ENCODE measurements around the gene CC2D2B.
"Not testable (repeated sequence)": the region's sequence is repeated elsewhere in the genome, so short reads cannot be mapped to it uniquely, and the experiment has no call there.

CC2D2B gene

GRCh38 chr10:96022739-96023138 is 115.0 kb downstream of the CC2D2B start:
- DNase-seq, result no peak

DNA sequence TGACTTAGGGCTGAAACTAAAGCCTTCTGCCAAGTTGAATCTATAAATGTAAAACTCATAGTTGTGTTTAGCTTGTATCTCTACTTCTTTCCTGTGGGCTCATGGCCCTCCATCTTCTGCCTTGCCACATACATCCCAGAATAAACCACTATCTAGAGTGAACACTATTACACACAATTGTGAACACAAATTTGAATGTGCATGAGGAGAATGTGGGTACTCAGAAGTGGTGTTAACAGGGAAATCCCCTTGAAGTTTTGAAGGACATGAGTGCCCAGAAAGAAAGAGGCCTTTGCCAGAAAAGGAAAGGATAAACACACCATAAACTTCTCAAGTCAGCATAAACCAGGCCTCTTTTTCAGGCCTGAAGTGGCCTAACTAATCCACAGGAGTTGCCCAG is 115.4 kb downstream of the CC2D2B start:
- DNase-seq, result no peak

GRCh38 chr10:96025566-96025965 is 117.8 kb downstream of the CC2D2B start:
- no peak for DNase-seq

- DNase-seq, result no peak
These were observed 126.8 kb downstream of the CC2D2B start for GRCh38 chr10:96034625-96035024.

- no peak for DNase-seq
These were observed 131.0 kb downstream of the CC2D2B start for GRCh38 chr10:96038476-96039387.

- DNase-seq, result no peak
These were observed 133.4 kb downstream of the CC2D2B start for GRCh38 chr10:96041146-96041545.

- DNase-seq, result no peak
These were observed 135.5 kb downstream of the CC2D2B start, which contains the start of gene CCNJ for GRCh38 chr10:96043033-96043892. Gene CCNJ, plus strand, starts transcription at chr10:96043583. Its CDS starts 811 bp downstream, at chr10:96044394.

DNA sequence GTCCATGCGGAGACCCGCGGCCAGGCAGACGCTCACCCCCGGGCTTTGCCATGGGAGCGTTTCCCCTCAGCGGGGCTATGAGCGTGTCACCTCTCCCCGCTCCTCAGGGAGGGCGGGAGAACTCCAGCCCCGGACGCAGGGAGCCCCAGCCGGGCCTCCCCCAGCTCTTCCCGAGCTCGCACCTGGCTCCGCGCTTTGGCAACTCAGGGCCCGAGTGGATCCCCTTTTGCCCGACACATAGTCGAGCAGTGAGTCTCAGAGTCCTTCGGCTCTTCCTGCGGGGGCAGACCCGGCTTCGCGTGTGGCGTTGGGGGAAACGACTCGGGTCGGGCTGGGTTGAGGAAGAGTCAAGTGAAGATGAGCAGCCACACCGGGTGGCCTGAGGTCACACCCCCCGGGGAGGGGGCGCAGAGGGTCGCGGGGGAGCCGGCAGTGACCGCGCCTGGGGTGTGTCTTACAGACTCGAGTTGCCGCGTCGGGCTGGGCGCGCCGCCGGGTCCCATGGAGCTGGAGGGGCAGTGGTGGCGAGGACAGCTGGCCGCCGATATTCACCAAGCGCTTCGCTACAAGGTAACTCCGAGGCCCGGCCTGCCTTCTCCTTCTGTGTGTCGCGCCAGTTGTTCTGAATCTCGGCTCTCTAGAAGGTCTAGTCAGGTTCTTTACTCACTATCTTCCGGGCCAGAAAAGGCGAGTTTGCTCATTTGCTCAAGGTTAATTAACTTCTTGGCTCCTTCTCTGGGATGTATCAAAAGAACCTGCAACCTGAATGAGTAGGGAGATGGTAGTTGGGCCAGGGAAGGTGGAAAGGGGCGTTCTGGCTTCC is 136.3 kb downstream of the CC2D2B start:
- DNase-seq, result no peak

DNA sequence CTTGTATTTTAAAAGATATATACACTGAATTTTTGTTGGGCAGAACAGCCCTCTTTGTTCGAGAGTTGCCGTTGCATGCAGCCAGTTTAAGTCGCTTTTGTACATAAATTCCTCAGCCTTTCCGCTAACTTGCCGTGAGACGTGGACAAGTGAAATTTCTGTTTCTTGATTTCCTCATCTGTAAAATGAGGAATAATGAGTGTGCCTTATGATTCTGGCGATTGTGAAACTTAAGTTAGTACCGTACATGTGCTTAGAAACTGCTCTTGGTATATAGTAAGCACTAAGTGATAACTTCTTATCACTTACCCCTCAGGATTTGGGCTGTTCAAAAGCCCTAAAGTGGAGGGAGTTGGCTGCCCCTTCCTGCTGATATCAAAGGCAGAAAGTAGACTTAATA is 137.0 kb downstream of the CC2D2B start:
- DNase-seq, result no peak

- DNase-seq, result no peak
These were observed 138.8 kb downstream of the CC2D2B start for GRCh38 chr10:96046546-96046945.

- no peak for DNase-seq
These were observed 139.4 kb downstream of the CC2D2B start for GRCh38 chr10:96047004-96047649.

DNA sequence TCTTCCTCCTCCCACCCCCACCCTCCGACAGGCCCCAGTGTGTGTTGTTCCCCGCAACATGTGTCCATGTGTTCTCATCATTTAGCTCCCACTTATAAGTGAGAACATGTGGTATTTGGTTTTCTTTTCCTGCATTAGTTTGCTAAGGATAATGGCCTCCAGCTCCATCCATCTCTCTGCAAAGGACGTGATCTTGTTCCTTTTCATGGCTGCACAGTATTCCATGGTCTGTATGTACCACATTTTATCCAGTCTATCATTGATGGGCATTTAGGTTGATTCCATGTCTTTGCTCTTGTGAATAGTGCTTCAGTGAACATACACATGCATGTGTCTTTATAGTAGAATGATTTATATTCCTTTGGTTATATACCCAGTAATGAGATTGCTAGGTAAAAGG is 140.2 kb downstream of the CC2D2B start:
- not testable (repeated sequence) for DNase-seq

GRCh38 chr10:96049340-96049739 is 141.6 kb downstream of the CC2D2B start:
- DNase-seq, result no peak

GRCh38 chr10:96053985-96054384 is 146.2 kb downstream of the CC2D2B start:
- DNase-seq, result no peak

GRCh38 chr10:96056787-96057186 is 149.0 kb downstream of the CC2D2B start:
- no peak for DNase-seq

DNA sequence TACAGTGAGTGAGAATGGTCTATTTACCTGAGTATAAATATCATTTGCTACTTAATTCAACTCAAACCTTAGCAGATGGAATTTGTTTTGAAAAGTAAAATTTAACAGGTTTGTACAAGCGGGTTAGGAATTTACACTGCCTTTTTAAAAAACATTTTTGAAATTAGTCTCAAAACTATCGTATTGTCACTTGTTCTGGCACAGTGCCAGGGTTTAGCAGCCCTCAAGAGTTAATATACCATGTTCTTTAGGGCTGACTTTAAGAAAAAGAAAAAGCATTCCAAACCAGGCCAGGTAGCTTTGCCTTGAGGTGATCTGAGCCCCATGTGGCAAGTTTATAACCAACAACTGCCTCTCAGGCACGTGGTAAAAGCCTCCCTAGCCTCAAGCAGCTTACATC is 153.5 kb downstream of the CC2D2B start:
- DNase-seq, result no peak

DNA sequence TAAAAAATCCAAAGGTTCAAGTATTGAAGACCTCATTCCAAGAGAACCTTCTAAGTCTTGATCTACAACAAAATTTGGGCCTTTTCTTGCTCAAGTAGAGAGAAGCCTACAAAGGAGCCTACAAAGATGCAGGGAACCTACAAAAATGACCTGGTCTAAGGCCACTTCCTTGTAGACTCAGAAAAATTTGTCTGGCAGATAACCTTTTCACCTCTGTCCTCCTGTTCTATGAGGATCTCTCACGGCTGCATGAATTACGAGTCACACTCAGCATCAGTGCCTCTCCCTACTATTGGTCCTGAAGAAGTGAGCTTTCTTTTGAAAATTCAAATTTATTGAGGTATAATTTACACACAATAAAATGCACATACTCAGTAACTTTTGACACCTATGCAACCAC is 164.9 kb downstream of the CC2D2B start:
- no peak for DNase-seq

DNA sequence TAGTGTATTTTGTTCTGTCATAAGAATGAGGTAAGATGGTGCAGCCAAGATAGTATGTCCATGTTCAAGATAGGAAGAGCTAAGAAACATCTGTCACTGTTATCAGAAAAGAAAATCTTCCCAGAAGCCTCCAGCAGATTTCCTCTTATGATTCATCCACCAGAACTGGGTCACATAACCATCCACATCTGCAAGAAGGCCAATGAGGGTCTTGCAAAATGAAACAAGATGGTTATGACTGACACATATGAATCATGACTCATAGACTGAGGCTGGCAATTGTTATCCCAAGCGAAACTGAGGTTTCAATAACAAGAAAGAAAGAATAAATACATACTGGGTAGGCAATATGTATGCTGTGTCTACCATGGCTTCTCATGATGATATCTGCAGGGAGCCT is 165.9 kb downstream of the CC2D2B start:
- no peak for DNase-seq

GRCh38 chr10:96074776-96075175 is 167.0 kb downstream of the CC2D2B start:
- DNase-seq, result no peak

DNA sequence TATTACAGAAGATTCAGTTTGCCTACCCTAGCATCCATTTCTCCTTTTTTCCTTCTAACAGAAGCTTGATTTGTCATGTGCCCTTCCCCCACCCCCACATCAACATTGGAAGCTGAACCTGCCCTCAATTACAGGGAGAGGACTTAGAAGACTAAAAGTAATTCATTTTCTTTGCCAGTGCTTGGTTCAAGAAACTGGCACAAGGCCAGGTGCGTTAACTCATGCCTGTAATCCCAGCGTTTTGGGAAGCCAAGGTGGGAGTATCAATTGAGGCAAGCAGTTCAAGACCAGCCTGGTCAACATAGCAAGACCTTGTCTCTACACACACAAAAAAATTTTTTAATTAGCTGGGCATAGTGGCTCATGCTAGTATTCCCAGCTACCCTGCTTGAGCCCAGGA is 168.2 kb downstream of the CC2D2B start:
- no peak for DNase-seq

- DNase-seq, result no peak
These were observed 169.4 kb downstream of the CC2D2B start for GRCh38 chr10:96077156-96077555.

GRCh38 chr10:96082153-96082552 is 174.4 kb downstream of the CC2D2B start:
- DNase-seq, result peak; percentile 49

Measured in NCI-H2029 treated with DMSO at 0.1 percent for 48 hours (cell line).